Measurements from ENCODE around the gene MBD5. TPM values are rescaled to one million over a fixed set of nuclear protein-coding genes. Genes with fewer than 3 reads are reported as not detected.

MBD5 gene
- 3.9 to 7.4 TPM (median 5.0 TPM) in 5 replicates for total RNA-seq (2022; extraction: Qiagen RNA extraction)

GRCh38 chr2:148021059-148021861, at the start of gene MBD5:
Gene MBD5, plus strand, starts transcription at chr2:148021091.

DNA sequence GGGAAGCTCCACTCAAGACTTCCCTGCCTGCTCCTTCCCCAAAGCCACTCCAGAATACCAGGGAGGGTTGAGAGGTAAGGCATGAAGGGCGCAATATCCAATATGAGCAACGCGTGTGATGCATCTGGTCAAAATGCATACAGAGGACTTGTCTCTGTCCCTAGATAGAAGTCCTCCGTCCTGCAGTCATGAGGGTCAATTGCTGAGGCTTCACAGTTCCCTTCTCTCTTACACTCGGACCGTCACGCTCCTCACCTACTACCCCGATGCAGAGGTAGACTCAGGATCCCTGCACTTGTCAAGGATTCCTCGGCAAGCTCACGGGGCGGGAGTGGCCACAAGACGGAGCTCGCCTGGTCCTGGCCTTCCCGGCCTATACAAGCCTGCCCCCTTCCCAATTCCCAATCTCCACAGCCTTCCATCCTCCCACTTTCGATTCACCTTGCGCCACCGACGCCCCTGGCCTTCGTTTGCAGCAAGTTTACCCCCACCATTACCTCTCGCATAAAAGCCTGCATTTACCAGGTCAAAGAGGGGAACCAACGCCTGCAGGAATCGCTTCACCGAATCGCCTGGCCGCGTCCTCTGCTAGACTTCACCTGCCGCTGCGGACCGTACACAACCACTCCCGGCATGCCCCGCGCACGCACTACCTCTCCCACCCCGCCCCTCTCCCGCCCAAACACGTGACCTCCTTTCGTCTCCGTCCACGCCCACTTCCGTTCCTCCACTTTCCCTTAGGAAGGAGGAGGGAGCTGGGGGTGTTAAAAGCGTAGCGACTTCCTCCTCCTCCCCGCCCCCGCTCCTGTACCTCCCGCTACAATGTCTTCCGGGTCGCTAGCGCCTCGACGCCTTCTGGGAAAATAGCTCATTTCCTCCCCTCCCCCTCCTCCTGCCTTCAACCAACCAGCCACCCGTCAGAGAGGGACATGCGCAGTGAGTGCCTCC, 506 bp upstream of the MBD5 start, which contains the start of gene ORC4:
Gene ORC4 (minus strand): TSS at position 627 of the 948 bp plus-strand sequence. CDS start 44,779 bp downstream, outside the sequence.

Other genes starting within 250 kb of the MBD5 start
- 3.2 to 4.8 TPM (median 3.5 TPM) in 5 replicates for gene ACVR2A, start 176.1 kb upstream of the MBD5 start, total RNA-seq (2022; extraction: Qiagen RNA extraction)
- 31.5 to 37.8 TPM (median 36.6 TPM) in 5 replicates for gene ORC4, start 354 bp upstream of the MBD5 start, total RNA-seq (2022; extraction: Qiagen RNA extraction)

Measured in A549 treated with Hydrocortisone at 1 μM for 4 hours (cell line).